NCI-H1930 (cell line): Measurements from ENCODE around the gene IL19.

ENCODE experiments used
- DNase-seq, 2 experiments: peaks; one replicate each; lab custom pipeline; 2025; lab: John Stamatoyannopoulos, UW

IL19 gene

GRCh38 chr1:206863266-206863665 lies 92.7 kb downstream of the IL19 start:
- DNase-seq = no peak

GRCh38 chr1:206864939-206865671 lies 94.5 kb downstream of the IL19 start, which contains the start of gene IL20:
Gene IL20, plus strand, starts transcription at chr1:206865623. Its CDS starts 230 bp downstream, at chr1:206865853.
- peak; percentile 7 to 55 for DNase-seq

GRCh38 chr1:206866062-206866461 lies 95.5 kb downstream of the IL19 start:
- DNase-seq = no peak

GRCh38 chr1:206867239-206867638 lies 96.7 kb downstream of the IL19 start:
- DNase-seq = no peak

- no peak for DNase-seq
Observed at GRCh38 chr1:206867716-206868115, 97.1 kb downstream of the IL19 start.

- DNase-seq = no peak
Observed at GRCh38 chr1:206868264-206868663, 97.7 kb downstream of the IL19 start.

GRCh38 chr1:206872139-206872538 lies 101.6 kb downstream of the IL19 start:
- DNase-seq = no peak

- no peak for DNase-seq
Observed at GRCh38 chr1:206873603-206874188, 103.1 kb downstream of the IL19 start.

GRCh38 chr1:206875752-206876377 lies 105.3 kb downstream of the IL19 start:
- DNase-seq = no peak

GRCh38 chr1:206878456-206878855 lies 107.9 kb downstream of the IL19 start:
- no peak for DNase-seq

GRCh38 chr1:206880314-206880713 lies 109.7 kb downstream of the IL19 start:
- no peak for DNase-seq

- no peak for DNase-seq
Observed at GRCh38 chr1:206882555-206882954, 112.0 kb downstream of the IL19 start.

- no peak for DNase-seq
Observed at GRCh38 chr1:206883160-206883559, 112.6 kb downstream of the IL19 start.

- DNase-seq = no peak
Observed at GRCh38 chr1:206883876-206884275, 113.3 kb downstream of the IL19 start.

- no peak for DNase-seq
Observed at GRCh38 chr1:206885341-206886060, 114.9 kb downstream of the IL19 start.

- DNase-seq = no peak
Observed at GRCh38 chr1:206886831-206887230, 116.3 kb downstream of the IL19 start.

GRCh38 chr1:206887701-206888100 lies 117.1 kb downstream of the IL19 start:
- no peak for DNase-seq

- no peak for DNase-seq
Observed at GRCh38 chr1:206890125-206891060, 119.8 kb downstream of the IL19 start.

- no peak for DNase-seq
Observed at GRCh38 chr1:206891412-206891811, 120.8 kb downstream of the IL19 start.
